OCI-LY3 (cell line): ENCODE data around the gene EFNB1.

ENCODE experiments used
- H2AFZ ChIP-seq: fragments of 200-600, 300-600 bp; shearing (Covaris generic); 2 replicates; pipeline ENCODE4 v1.6.0; 2014; ENCODE audit warnings: antibody characterized with exemption, low read depth, low read length
- H3K27ac ChIP-seq: fragments of 200-600, 300-600 bp; sonication (generic); 2 replicates; pipeline ENCODE4 v1.5.1; 2014; ENCODE audit warnings: mild to moderate bottlenecking, low read length, moderate library complexity, mixed read lengths
- H3K27me3 ChIP-seq: fragments of 200-600, 300-600 bp; sonication (generic); 2 replicates; pipeline ENCODE4 v1.6.1; 2014; ENCODE audit warnings: low read depth, low read length, mixed read lengths
- H3K36me3 ChIP-seq: fragments of 200-600, 300-600 bp; sonication (generic); replicated peaks from 2 replicates; pipeline ENCODE3; 2014; ENCODE audit warnings: low read depth, low read length, mixed read lengths
- H3K4me1 ChIP-seq: fragments of 300-600, 200-600 bp; sonication (generic); 2 replicates; pipeline ENCODE4 v1.6.1; 2014; ENCODE audit warnings: low read length, mixed read lengths
- H3K4me2 ChIP-seq: fragments of 200-600, 300-600 bp; sonication (generic); 2 replicates; pipeline ENCODE4 v1.6.1; 2014; ENCODE audit warnings: low read length, mixed read lengths
- H3K4me3 ChIP-seq: fragments of 300-600, 200-600 bp; sonication (generic); 2 replicates; pipeline ENCODE4 v1.5.1; 2014; ENCODE audit warnings: antibody characterized with exemption, mild to moderate bottlenecking, low read length, moderate library complexity
- H3K79me2 ChIP-seq: fragments of 300-600, 200-600 bp; shearing (Covaris generic); 2 replicates; pipeline ENCODE4 v1.6.1; 2014; ENCODE audit warnings: mild to moderate bottlenecking, low read length, mixed read lengths
- H3K9ac ChIP-seq: fragments of 300-600, 200-600 bp; shearing (Covaris generic); 2 replicates; pipeline ENCODE4 v1.6.0; 2014; ENCODE audit warnings: mild to moderate bottlenecking, low read length, moderate library complexity
- H3K9me3 ChIP-seq: fragments of 200-600, 300-600 bp; shearing (Covaris generic); 2 replicates; pipeline ENCODE4 v1.6.1; 2014; ENCODE audit warnings: low read length, mixed read lengths; ENCODE audit not compliant: insufficient read depth
- H4K20me1 ChIP-seq: fragments of 200-600, 300-600 bp; sonication (generic); 2 replicates; pipeline ENCODE4 v1.6.1; 2016; ENCODE audit warnings: low read length, mixed read lengths; ENCODE audit not compliant: insufficient read depth
- CTCF ChIP-seq: fragments of 200-600, 300-600 bp; sonication (generic); IDR thresholded peaks from 2 replicates; pipeline ENCODE4 v1.5.1; 2014; ENCODE audit warnings: antibody characterized with exemption, low read length, low read depth
- EZH2phosphoT487 ChIP-seq: fragments of 200-600 bp; shearing (Covaris generic); IDR thresholded peaks from 2 replicates; pipeline ENCODE4 v1.6.1; 2018; ENCODE audit warnings: antibody characterized with exemption, mixed run types, low read depth

EFNB1 gene

GRCh38 chrX:68852046-68852445 is 23.2 kb downstream of the EFNB1 start:
- Histone ChIP-seq H4K20me1 (no peaks in the 10 kb centered on the region), H3K27me3 (no peaks in the 10 kb centered on the region), H3K27ac (no peak overlapping the region), H3K9me3 (no peaks in the 10 kb centered on the region), H2AFZ (no peak overlapping the region), H3K4me1 (no peaks in the 10 kb centered on the region), H3K36me3 (no peaks in the 10 kb centered on the region), H3K79me2 (no peaks in the 10 kb centered on the region), H3K4me2 (no peak overlapping the region), H3K9ac (no peak overlapping the region), H3K4me3 (no peak overlapping the region)
- TF ChIP-seq EZH2phosphoT487 (no peak), CTCF (no peak)

GRCh38 chrX:68853665-68854251 is 24.9 kb downstream of the EFNB1 start:
- no peaks in the 10 kb centered on the region for H3K9me3 ChIP-seq
- no peaks in the 10 kb centered on the region for H3K79me2 ChIP-seq
- H3K27ac ChIP-seq: no peak overlapping the region
- no peak overlapping the region for H3K4me2 ChIP-seq
- no peak overlapping the region for H3K9ac ChIP-seq
- H4K20me1 ChIP-seq: no peaks in the 10 kb centered on the region
- no peak overlapping the region for H3K4me3 ChIP-seq
- H3K27me3 ChIP-seq: no peaks in the 10 kb centered on the region
- H3K4me1 ChIP-seq: no peaks in the 10 kb centered on the region
- H3K36me3 ChIP-seq: no peaks in the 10 kb centered on the region
- TF ChIP-seq EZH2phosphoT487: no peak
- no peak for TF ChIP-seq CTCF
- no peak overlapping the region for H2AFZ ChIP-seq

GRCh38 chrX:68865300-68865699 is 36.5 kb downstream of the EFNB1 start:
- no peaks in the 10 kb centered on the region for H3K27me3 ChIP-seq
- no peak overlapping the region for H3K4me3 ChIP-seq
- H3K79me2 ChIP-seq: no peaks in the 10 kb centered on the region
- peak overlapping the region; percentile 46; the same call in 1 of the 2 replicates for H2AFZ ChIP-seq
- no peak overlapping the region for H3K9ac ChIP-seq
- no peaks in the 10 kb centered on the region for H3K9me3 ChIP-seq
- H3K4me2 ChIP-seq: peak overlapping the region; percentile 26
- H4K20me1 ChIP-seq: no peaks in the 10 kb centered on the region
- TF ChIP-seq EZH2phosphoT487 (no peak), CTCF (no peak)
- H3K36me3 ChIP-seq: no peaks in the 10 kb centered on the region
- peaks cover 15% of the 10 kb centered on the region for H3K4me1 ChIP-seq
- peak overlapping the region; percentile 8; the same call in 1 of the 2 replicates for H3K27ac ChIP-seq

- no peak overlapping the region for H3K9ac ChIP-seq
- 0 out of 2 replicates have a peak overlapping the region, but pooled peaks have one; percentile 8 for H3K27ac ChIP-seq
- H3K4me2 ChIP-seq: peak overlapping the region; percentile 26; the same call in 1 of the 2 replicates
- H3K4me1 ChIP-seq: peaks cover 15% of the 10 kb centered on the region
- no peaks in the 10 kb centered on the region for H4K20me1 ChIP-seq
- H3K36me3 ChIP-seq: no peaks in the 10 kb centered on the region
- H2AFZ ChIP-seq: no peak overlapping the region
- H3K79me2 ChIP-seq: no peaks in the 10 kb centered on the region
- no peaks in the 10 kb centered on the region for H3K9me3 ChIP-seq
- no peak for TF ChIP-seq EZH2phosphoT487
- no peak for TF ChIP-seq CTCF
- no peaks in the 10 kb centered on the region for H3K27me3 ChIP-seq
- H3K4me3 ChIP-seq: no peak overlapping the region
Measured at GRCh38 chrX:68865926-68866325, 37.1 kb downstream of the EFNB1 start.
